Astrocyte (in vitro differentiated cells and primary cell): ENCODE results near the gene SYT2.

Experiments used
- CTCF ChIP-seq: IDR thresholded peaks from 2 replicates; pipeline ENCODE4 v1.5.1; 2011; ENCODE audit warnings: low read depth, mild to moderate bottlenecking, inconsistent platforms, low read length, moderate library complexity; ENCODE audit not compliant: insufficient read depth
- EZH2 ChIP-seq: IDR thresholded peaks from 2 replicates; pipeline ENCODE4 v1.6.1; 2012; ENCODE audit warnings: mild to moderate bottlenecking, low read length, inconsistent platforms; ENCODE audit not compliant: insufficient read depth

- TF ChIP-seq CTCF (no peak), EZH2 (no peak)
These were observed 56.2 kb downstream of the SYT2 start for GRCh38 chr1:202654079-202654478.
